GM23338 (cell line): ENCODE data around the gene SH3RF2. TPM values are rescaled to one million over a fixed set of nuclear protein-coding genes. Genes with fewer than 3 reads are reported as not detected.
A peak's percentile ranks its signal among the peaks of the same experiment; 100 is the strongest.

Source experiments
- ATAC-seq: fragments of 200-7000 bp; cut with Tn5 transposase; 3 replicates; pipeline ENCODE4 v1.9.1; 2020
- DNase-seq: peaks from one replicate; pipeline ENCODE4 v3.0.0-alpha.2; 2015; ENCODE audit warnings: low spot score
- H2AFZ ChIP-seq: fragments of 200-600 bp; sonication (generic); 2 replicates; pipeline ENCODE4 v1.8.0; 2016; ENCODE audit warnings: antibody characterized with exemption, mild to moderate bottlenecking, moderate library complexity
- H3F3A ChIP-seq: fragments of 200-600 bp; sonication (generic); replicated peaks from 2 replicates; pipeline ENCODE4 v1.8.0; 2017; ENCODE audit warnings: antibody characterized with exemption, mixed run types, low read depth
- H3K27ac ChIP-seq: fragments of 200-600 bp; sonication (generic); 2 replicates; pipeline ENCODE4 v1.6.1; 2016; ENCODE audit warnings: low read depth
- H3K27me3 ChIP-seq: fragments of 200-600 bp; sonication (generic); 2 replicates; pipeline ENCODE4 v1.8.0; 2016; ENCODE audit warnings: mild to moderate bottlenecking, mixed run types, moderate library complexity; ENCODE audit not compliant: insufficient read depth
- H3K36me3 ChIP-seq: fragments of 200-600 bp; sonication (generic); 2 replicates; pipeline ENCODE4 v1.8.0; 2016; ENCODE audit warnings: mild to moderate bottlenecking; ENCODE audit not compliant: insufficient read depth
- H3K4me1 ChIP-seq: fragments of 200-600 bp; sonication (generic); 2 replicates; pipeline ENCODE4 v1.8.0; 2016; ENCODE audit warnings: mild to moderate bottlenecking, moderate library complexity; ENCODE audit not compliant: insufficient read depth
- H3K4me2 ChIP-seq: fragments of 200-600 bp; sonication (generic); 2 replicates; pipeline ENCODE4 v1.7.1; 2017; ENCODE audit warnings: mixed run types
- H3K4me3 ChIP-seq: fragments of 200-600 bp; sonication (generic); 2 replicates; pipeline ENCODE4 v1.6.1; 2016; ENCODE audit warnings: mixed run types
- H3K79me2 ChIP-seq: fragments of 200-600 bp; sonication (generic); replicated peaks from 2 replicates; pipeline ENCODE4 v1.8.0; 2017; ENCODE audit warnings: mild to moderate bottlenecking; ENCODE audit not compliant: insufficient read depth
- H3K9me2 ChIP-seq: fragments of 200-600 bp; sonication (generic); 2 replicates; pipeline ENCODE4 v1.8.0; 2017; ENCODE audit not compliant: insufficient read depth
- H4K20me1 ChIP-seq: fragments of 200-600 bp; sonication (generic); replicated peaks from 2 replicates; pipeline ENCODE4 v1.8.0; 2017; ENCODE audit warnings: mild to moderate bottlenecking; ENCODE audit not compliant: insufficient read depth
- H3K27ac Mint-ChIP-seq: 2 replicates; pipeline ENCODE4 v1.8.0; 2020; ENCODE audit warnings: inconsistent platforms, mild to moderate bottlenecking, moderate library complexity, mixed read lengths
- H3K27me3 Mint-ChIP-seq: 3 replicates; pipeline ENCODE4 v1.8.0; 2022; ENCODE audit warnings: low read depth, mild to moderate bottlenecking, moderate library complexity, mixed read lengths, inconsistent platforms; ENCODE audit not compliant: insufficient read depth, poor library complexity
- H3K36me3 Mint-ChIP-seq: 3 replicates; pipeline ENCODE4 v1.8.0; 2021; ENCODE audit warnings: low read depth, mild to moderate bottlenecking, inconsistent platforms, moderate library complexity, mixed read lengths
- H3K4me1 Mint-ChIP-seq: 3 replicates; pipeline ENCODE4 v1.8.0; 2020; ENCODE audit warnings: mild to moderate bottlenecking, inconsistent platforms, mixed read lengths
- H3K4me3 Mint-ChIP-seq: 3 replicates; pipeline ENCODE4 v1.8.0; 2021; ENCODE audit warnings: moderate library complexity, mild to moderate bottlenecking, inconsistent platforms, mixed read lengths
- H3K9me3 Mint-ChIP-seq: 3 replicates; pipeline ENCODE4 v1.8.0; 2020; ENCODE audit warnings: moderate library complexity, mild to moderate bottlenecking, inconsistent platforms, mixed read lengths
- CREB1 ChIP-seq: fragments of 250-450 bp; sonication (Bioruptor Pico); IDR thresholded peaks from 2 replicates; pipeline ENCODE4 v1.5.0; 2020; ENCODE audit warnings: low read depth, mild to moderate bottlenecking, moderate library complexity
- CTCF ChIP-seq, 2 experiments: fragments of 200-600 bp in 1 of 2; sonication (generic) in 1 of 2; conservative IDR thresholded peaks; 2 replicates each; pipeline versions ENCODE4 v1.5.1 to v1.6.1; 2016 to 2017; ENCODE audit warnings: antibody characterized with exemption in 2 of 2, low read depth in 2 of 2, mild to moderate bottlenecking in 2 of 2, moderate library complexity in 1 of 2
- EZH2 ChIP-seq: fragments of 200-600 bp; sonication (generic); IDR thresholded peaks from one replicate; pipeline ENCODE4 v1.8.0; 2017; ENCODE audit warnings: antibody characterized with exemption, mild to moderate bottlenecking, low read depth; ENCODE audit not compliant: unreplicated experiment
- EZH2phosphoT487 ChIP-seq: fragments of 200-600 bp; sonication (generic); IDR thresholded peaks from one replicate; pipeline ENCODE4 v1.8.1; 2018; ENCODE audit warnings: antibody characterized with exemption; ENCODE audit not compliant: unreplicated experiment
- JUNB ChIP-seq: IDR thresholded peaks from one replicate; pipeline ENCODE4 v1.6.1; 2016; ENCODE audit warnings: antibody characterized with exemption; ENCODE audit not compliant: unreplicated experiment
- NANOG ChIP-seq: IDR thresholded peaks from 2 replicates; pipeline ENCODE4 v1.6.1; 2016; ENCODE audit warnings: antibody characterized with exemption, borderline replicate concordance
- REST ChIP-seq: IDR thresholded peaks from one replicate; pipeline ENCODE4 v1.6.1; 2018; ENCODE audit warnings: antibody characterized with exemption; ENCODE audit not compliant: unreplicated experiment
- STAT1 ChIP-seq: IDR thresholded peaks from one replicate; pipeline ENCODE4 v1.6.1; 2016; ENCODE audit warnings: antibody characterized with exemption; ENCODE audit not compliant: unreplicated experiment
- ZNF114 ChIP-seq: fragments of 250-450 bp; sonication (Bioruptor Pico); IDR thresholded peaks from 2 replicates; pipeline ENCODE4 v1.5.0; 2020; ENCODE audit warnings: mild to moderate bottlenecking, moderate library complexity
- ZNF331 ChIP-seq: fragments of 250-450 bp; sonication (Bioruptor Pico); IDR thresholded peaks from 2 replicates; pipeline ENCODE4 v1.5.0; 2020; ENCODE audit warnings: low read depth, mild to moderate bottlenecking, moderate library complexity
- polyA plus RNA-seq: library from polyadenylated mRNA; unstranded; fragments of >200 nt; fragmentation: Nextera tagmentation; extraction: Ambion mirVana; gene quantifications from 2 replicates; pipeline ENCODE4 v1.2.1, GENCODE V29; 2016
- total RNA-seq: library from RNA; depleted of rRNA; stranded (reverse); fragments of >200 nt; shearing (Covaris generic); gene quantifications from 2 replicates; pipeline ENCODE4 v1.2.3, GENCODE V29; 2014

Gene SH3RF2
- total and polyA plus RNA-seq, 2 experiments from 2014 or later: 1.7 to 2.4 TPM

- no peaks in the 10 kb centered on the region for H3K9me2 ChIP-seq
- H3K4me2 ChIP-seq: no peak overlapping the region
- Mint-ChIP-seq H3K4me1 (peaks cover 6% of the 10 kb centered on the region; the same call in 2 of the 3 replicates), H3K36me3 (no peaks in the 10 kb centered on the region), H3K4me3 (no peak overlapping the region), H3K27ac (peak overlapping the region; percentile 33; the same call in 1 of the 2 replicates), H3K27me3 (peaks cover 2% of the 10 kb centered on the region), H3K9me3 (no peaks in the 10 kb centered on the region)
- H3K27ac ChIP-seq: no peak overlapping the region
- no peak overlapping the region for H3K4me3 ChIP-seq
- no peaks in the 10 kb centered on the region for H3K36me3 ChIP-seq
- H3F3A ChIP-seq: no peaks in the 10 kb centered on the region
- ATAC-seq: peak; percentile 90
- H4K20me1 ChIP-seq: no peaks in the 10 kb centered on the region
- TF ChIP-seq ZNF114 (CRISPR knock-in tag): no peak
- no peak for TF ChIP-seq EZH2phosphoT487
- no peak for TF ChIP-seq ZNF331 (CRISPR knock-in tag)
- peak; percentile 88 to 95 for TF ChIP-seq CTCF (conservative IDR thresholded peaks at IDR 0.05; ENCODE audit: low read depth in 2 of 2)
- no peaks in the 10 kb centered on the region for H3K27me3 ChIP-seq
- DNase-seq: peak; percentile 86
- no peaks in the 10 kb centered on the region for H3K4me1 ChIP-seq
- peak overlapping the region; percentile 85; the same call in 1 of the 2 replicates for H2AFZ ChIP-seq
- H3K79me2 ChIP-seq: no peaks in the 10 kb centered on the region
These were observed 112.8 kb downstream of the SH3RF2 start for GRCh38 chr5:146048994-146049703.

DNA sequence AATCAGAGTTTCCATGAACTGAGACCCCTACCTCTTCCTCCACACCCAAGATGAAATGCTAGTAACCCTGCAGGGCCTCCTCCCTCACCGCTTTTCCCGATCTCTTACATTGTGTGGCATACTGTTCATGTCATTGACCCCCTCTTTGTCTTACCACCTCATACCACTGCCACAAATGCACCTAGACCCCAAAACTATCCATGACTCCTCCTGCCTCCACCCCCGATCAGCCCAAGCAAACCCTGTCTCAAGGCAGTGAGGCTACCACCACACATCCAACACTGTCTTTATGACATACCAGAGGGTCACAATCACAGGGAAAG is 113.3 kb downstream of the SH3RF2 start:
- Mint-ChIP-seq H3K27me3 (no peaks in the 10 kb centered on the region), H3K4me3 (no peak overlapping the region), H3K36me3 (no peaks in the 10 kb centered on the region), H3K27ac (peak overlapping the region; percentile 33; the same call in 1 of the 2 replicates), H3K4me1 (peaks cover 6% of the 10 kb centered on the region; the same call in 2 of the 3 replicates), H3K9me3 (no peaks in the 10 kb centered on the region)
- Histone ChIP-seq H2AFZ (peak overlapping the region; percentile 60; the same call in 1 of the 2 replicates), H3K79me2 (no peaks in the 10 kb centered on the region), H3K4me1 (no peaks in the 10 kb centered on the region), H3K36me3 (no peaks in the 10 kb centered on the region), H3K4me3 (no peak overlapping the region), H4K20me1 (no peaks in the 10 kb centered on the region), H3F3A (no peaks in the 10 kb centered on the region), H3K9me2 (no peaks in the 10 kb centered on the region), H3K4me2 (no peak overlapping the region), H3K27ac (no peak overlapping the region), H3K27me3 (no peaks in the 10 kb centered on the region)
- ATAC-seq (no peak; the same call in 2 of the 3 replicates), DNase-seq (no peak)
- TF ChIP-seq EZH2: no peak
- TF ChIP-seq CTCF (conservative IDR thresholded peaks at IDR 0.05; ENCODE audit: low read depth in 2 of 2): no peak
- TF ChIP-seq STAT1: no peak
- TF ChIP-seq CREB1: no peak
- TF ChIP-seq JUNB: no peak
- no peak for TF ChIP-seq REST
- no peak for TF ChIP-seq NANOG
